Heart right ventricle (tissue), 16 donors: Measurements from ENCODE around the gene POU4F2. TPM values are rescaled to one million over a fixed set of nuclear protein-coding genes. Genes with fewer than 3 reads are reported as not detected.

Experiments
- ATAC-seq, 8 donors: fragments of 200-7000 bp; cut with Tn5 transposase; one replicate each; pipeline ENCODE4 v1.9.1; 2020; ENCODE audit warnings: mild to moderate bottlenecking in 8 of 8, moderate library complexity in 8 of 8, moderate number of reproducible peaks in 1 of 8
- DNase-seq, 2 donors: peaks; one replicate each; pipeline ENCODE4 v3.0.0-alpha.2; 2020
- H3K27ac ChIP-seq, 10 donors: fragments of 200-600 bp; sonication (generic) in 2 of 10; one replicate each; pipeline versions ENCODE4 v1.5.0 to v1.8.0; 2020 to 2022; ENCODE audit warnings: mild to moderate bottlenecking in 3 of 10
- H3K27me3 ChIP-seq, 7 donors: fragments of 200-600 bp; one replicate each; pipeline ENCODE4 v1.8.0; 2021 to 2022; ENCODE audit warnings: mild to moderate bottlenecking in 2 of 7
- H3K36me3 ChIP-seq, 9 donors: fragments of 200-600 bp; sonication (generic) in 1 of 9; one replicate each; pipeline versions ENCODE4 v1.5.0 to v1.8.0; 2020 to 2022; ENCODE audit warnings: mild to moderate bottlenecking in 2 of 9
- H3K4me1 ChIP-seq, 9 donors: fragments of 200-600 bp; sonication (generic) in 1 of 9; one replicate each; pipeline versions ENCODE4 v1.5.0 to v1.8.0; 2020 to 2022; ENCODE audit warnings: mild to moderate bottlenecking in 4 of 9
- H3K4me3 ChIP-seq, 10 donors: fragments of 200-600 bp; sonication (generic) in 2 of 10; one replicate each; pipeline versions ENCODE4 v1.5.0 to v1.8.0; 2020 to 2022; ENCODE audit warnings: mild to moderate bottlenecking in 7 of 10, moderate library complexity in 2 of 10
- H3K9me3 ChIP-seq, 11 donors: fragments of 200-600 bp in 10 of 11; sonication (generic) in 2 of 11; one replicate each; pipeline versions ENCODE4 v1.5.0 to v1.8.0; 2013 to 2022; ENCODE audit warnings: mild to moderate bottlenecking in 2 of 11, control low read depth in 1 of 11, moderate library complexity in 1 of 11
- CTCF ChIP-seq, 9 donors: fragments of 200-600 bp; sonication (generic) in 2 of 9; IDR thresholded peaks; one replicate each; pipeline versions ENCODE4 v1.5.0 to v1.8.0; 2021 to 2022; ENCODE audit warnings: antibody characterized with exemption in 9 of 9, mild to moderate bottlenecking in 5 of 9, moderate library complexity in 1 of 9
- WGBS, 2 donors: extraction: QIAGEN DNeasy Blood & Tissue Kit; methylation state at CpG; one replicate each; pipeline ENCODE4 v1.1.7; 2013; ENCODE audit warnings: inconsistent platforms in 1 of 2; 5-methylcytosine and 5-hydroxymethylcytosine counted together
- intact Hi-C, 10 donors: fragments of 100-400 bp; cut with DNase I; formaldehyde crosslinking; loops; one replicate each; pipeline versions ENCODE4 v1.11.1 to v1.14.2; 2022
- long read RNA-seq, 3 donors: library from polyadenylated mRNA; unstranded; transcript quantifications; one replicate each; pipeline ENCODE4 v2.0.0, GENCODE V29; 2020 to 2021
- polyA plus RNA-seq, 2 donors: library from polyadenylated mRNA; stranded (reverse); fragments of 200-250 nt; gene quantifications; one replicate each; pipeline ENCODE4 v1.2.3, GENCODE V29; 2013
- total RNA-seq, 10 donors: library from RNA; stranded (reverse); fragmentation: NEBNext Ultra II Directional in 3 of 10; extraction: Animal tissue kit (Norgen Biotek cat#: 25700) in 3 of 10; gene quantifications; one replicate each; pipeline versions ENCODE4 v1.2.1 to v1.2.4, GENCODE V29; 2021 to 2023
- donor health status: Arrhythmogenic right ventricular cardiomyopathy.
- donor health status: ischemic (EF 13 %, LVEDD 7.1; RV severe dilation, severe dysfunction).
- donor health status: healthy with polysubstance abuse.
- donor health status: DM: no; HTN: yes; CAD: no.
- donor health status: DM: no; HTN: no; CAD: no.
- donor health status: ischemic (EF 25% LVEDD 6.9; RV normal size, moderate dysfunction).
- donor health status: ischemic (EF 25% LVEDD 5.7; RV mildly dilated, moderate dysfunction).
- donor health status: healthy.
- donor health status: DM: yes; HTN: yes; CAD: no.
- donor health status: Ischemic cardiomyopathy.
- donor health status: ischemic (EF 35%, LVEDD 5.7; RV mildly dilated, moderate dysfunction).
- donor health status: nonischemic (EF 11% LVEDD 7.7; RV severe dilation, severe dysfunction).
- donor health status: DM: yes; HTN: yes; CAD: no.
- donor health status: PGD.
- donor health status: ischemic (EF 29% LVEDD 5.4; RV normal size, mild dysfunction).
- donor health status: nonischemic (EF 23%, LVEDD 6.1; RV moderate dilation, normal function).

Gene POU4F2
- total RNA-seq (not detected), polyA plus RNA-seq (not detected)
- long read RNA-seq, donor 1, result 0 reads
- long read RNA-seq, donor 2, result 0 reads
- long read RNA-seq, donor 3, result 0 reads

GRCh38 chr4:146638786-146639505, at the start of gene POU4F2:
TSS of gene POU4F2 (plus strand) at chr4:146638893. CDS start at chr4:146639141, 248 bp downstream.
- peaks cover 29 to 100% (median 92%) of the 10 kb centered on the region in 7 donors for H3K27me3 ChIP-seq
- H3K27ac ChIP-seq, result no peak within 1 kb of the TSS
- peak in 1 of 8 donors; percentile 15 for ATAC-seq
- no peaks in the 10 kb centered on the region for H3K36me3 ChIP-seq
- TF ChIP-seq CTCF (IDR thresholded peaks at IDR 0.05), result no peak
- H3K4me1 ChIP-seq, result peaks cover 0 to 30% (median 15%) of the 10 kb centered on the region in 9 donors
- 0 to 2% methylated on average over 53 to 73 of the region's 74 CpGs for WGBS, 2 donors
- intact Hi-C loops, result no loop called here
- no peak for DNase-seq
- no peaks in the 10 kb centered on the region for H3K9me3 ChIP-seq
- peak within 1 kb of the TSS in 8 of 10 donors; percentile 1 to 37 (median 16) for H3K4me3 ChIP-seq

GRCh38 chr4:146590801-146591200, 47.9 kb upstream of the POU4F2 start:
- intact Hi-C loops, result no loop called here
- ATAC-seq (no peak), DNase-seq (no peak)
- H3K9me3 ChIP-seq, result peaks cover 0 to 12% (median 0%) of the 10 kb centered on the region in 11 donors
- 64 to 69% methylated on average over 3 of the region's 3 CpGs for WGBS, 2 donors
- H3K27ac ChIP-seq, result no peak overlapping the region
- no peak overlapping the region for H3K4me3 ChIP-seq
- no peaks in the 10 kb centered on the region for H3K36me3 ChIP-seq
- H3K4me1 ChIP-seq, result peaks cover 0 to 2% (median 0%) of the 10 kb centered on the region in 9 donors
- H3K27me3 ChIP-seq, result no peaks in the 10 kb centered on the region
- TF ChIP-seq CTCF (IDR thresholded peaks at IDR 0.05), result no peak

DNA sequence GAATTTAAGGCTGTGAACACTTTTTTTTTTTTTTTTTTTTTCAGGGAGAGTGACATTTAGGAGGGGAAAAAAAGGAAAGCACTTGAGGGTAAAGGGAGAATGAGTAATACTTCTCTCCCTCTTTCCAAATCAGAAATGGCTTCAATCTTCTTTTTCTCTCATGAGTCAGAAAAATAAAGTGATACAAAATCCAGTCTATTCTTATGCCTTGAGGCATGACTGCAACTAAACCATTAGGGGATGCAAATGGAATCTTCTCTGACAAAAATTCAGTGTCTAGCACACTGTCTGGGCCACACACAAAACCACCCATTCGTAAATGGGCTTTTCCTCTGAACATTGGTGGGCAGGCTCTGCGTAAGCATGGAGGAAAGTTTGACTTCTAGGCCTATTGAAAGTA, 46.7 kb upstream of the POU4F2 start:
- WGBS, 2 donors, result 82 to 89% methylated on average over 2 of the region's 2 CpGs
- ATAC-seq, result no peak
- intact Hi-C loops, result no loop called here

More for the DNA sequence above, 46.7 kb upstream of the POU4F2 start:
- peaks cover 0 to 12% (median 0%) of the 10 kb centered on the region in 11 donors for H3K9me3 ChIP-seq
- H3K27ac ChIP-seq, result no peak overlapping the region
- no peaks in the 10 kb centered on the region for H3K4me1 ChIP-seq
- no peaks in the 10 kb centered on the region for H3K36me3 ChIP-seq
- H3K4me3 ChIP-seq, result no peak overlapping the region
- no peak for TF ChIP-seq CTCF (IDR thresholded peaks at IDR 0.05)
- DNase-seq, result no peak
- H3K27me3 ChIP-seq, result no peaks in the 10 kb centered on the region
